Measurements from ENCODE around the gene DHRSX. TPM values are rescaled to one million over a fixed set of nuclear protein-coding genes. Genes with fewer than 3 reads are reported as not detected.

The DHRSX gene, protein sequence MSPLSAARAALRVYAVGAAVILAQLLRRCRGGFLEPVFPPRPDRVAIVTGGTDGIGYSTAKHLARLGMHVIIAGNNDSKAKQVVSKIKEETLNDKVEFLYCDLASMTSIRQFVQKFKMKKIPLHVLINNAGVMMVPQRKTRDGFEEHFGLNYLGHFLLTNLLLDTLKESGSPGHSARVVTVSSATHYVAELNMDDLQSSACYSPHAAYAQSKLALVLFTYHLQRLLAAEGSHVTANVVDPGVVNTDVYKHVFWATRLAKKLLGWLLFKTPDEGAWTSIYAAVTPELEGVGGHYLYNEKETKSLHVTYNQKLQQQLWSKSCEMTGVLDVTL
- 10 to 100 TPM; 17.1 TPM for total RNA-seq
- 10 to 100 TPM; 17.2 to 20.8 (median 20.4) TPM for polyA plus RNA-seq
- 5.9 to 13.7 (median 9.3) reads per million in 6 experiments for total RNA-seq

DNA sequence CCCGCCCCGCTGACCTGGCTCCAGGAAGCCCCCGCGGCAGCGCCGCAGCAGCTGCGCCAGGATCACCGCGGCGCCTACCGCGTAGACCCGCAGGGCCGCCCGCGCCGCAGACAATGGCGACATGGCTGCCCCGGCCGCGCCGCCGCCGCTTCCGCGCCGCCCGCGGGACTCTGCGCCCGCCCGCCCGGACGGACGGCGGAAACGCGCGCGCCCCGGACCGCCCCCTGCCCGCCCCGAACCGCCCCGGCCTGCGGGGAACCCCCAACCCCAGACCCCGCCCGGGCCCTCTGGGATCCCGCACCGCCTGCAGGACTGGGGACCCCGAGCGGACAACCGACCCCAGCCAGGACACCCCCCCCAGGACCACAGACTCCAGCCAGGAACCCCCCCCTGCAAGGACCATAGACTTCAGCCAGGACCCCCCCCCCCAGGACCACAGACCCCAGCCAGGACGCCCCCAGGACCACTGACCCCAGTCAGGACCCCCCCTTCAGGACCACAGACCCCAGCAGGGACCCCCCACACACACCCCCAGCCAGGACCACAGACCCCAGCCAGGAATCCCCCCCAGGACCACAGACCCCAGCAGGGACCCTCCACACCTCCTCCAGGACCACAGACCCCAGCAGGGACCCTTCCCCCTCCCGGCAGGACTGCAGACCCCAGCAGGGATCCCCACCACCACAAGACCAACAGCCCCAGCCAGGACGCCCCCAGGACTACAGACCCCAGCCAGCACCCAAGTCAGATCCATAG, at the start of gene DHRSX, which contains the start of gene ZBED1:
Gene DHRSX (minus strand): TSS at position 174 of the 756 bp plus-strand sequence. CDS start 51 bp downstream, at position 123.
Gene ZBED1 (minus strand): TSS at position 174 of the 756 bp plus-strand sequence. CDS start 10,257 bp downstream, outside the sequence.
- POLR2A ChIA-PET: no interaction called here
- DNase-seq: peak in 7 of 10 donors; percentile 36 to 67 (median 45)
- Mint-ChIP-seq H3K27me3 (no peaks in the 10 kb centered on the region), H3K4me3 (peak within 1 kb of the TSS; percentile 76 to 90 (median 85)), H3K36me3 (peaks cover 0 to 16% (median 0%) of the 10 kb centered on the region in 3 donors), H3K4me1 (peaks cover 20 to 32% (median 29%) of the 10 kb centered on the region in 4 donors), H3K27ac (peak within 1 kb of the TSS; percentile 87 to 94 (median 92)), H3K9me3 (no peaks in the 10 kb centered on the region)
- peak; percentile 71 to 77 for ATAC-seq

GRCh38 chrX:2549876-2550275, 49.1 kb upstream of the DHRSX start:
- ATAC-seq (no peak), DNase-seq (no peak)
- H3K27me3 Mint-ChIP-seq: peaks cover 6 to 15% (median 13%) of the 10 kb centered on the region in 5 donors
- H3K9me3 Mint-ChIP-seq: peaks cover 0 to 23% (median 6%) of the 10 kb centered on the region in 9 donors
- no peak overlapping the region for H3K4me3 Mint-ChIP-seq
- POLR2A ChIA-PET: no interaction called here
- no peaks in the 10 kb centered on the region for H3K4me1 Mint-ChIP-seq
- peaks cover 0 to 10% (median 0%) of the 10 kb centered on the region in 3 donors for H3K36me3 Mint-ChIP-seq
- H3K27ac Mint-ChIP-seq: no peak overlapping the region

- no peaks in the 10 kb centered on the region for H3K4me1 Mint-ChIP-seq
- H3K27me3 Mint-ChIP-seq: peaks cover 5 to 13% (median 9%) of the 10 kb centered on the region in 5 donors
- no peak for DNase-seq
- peaks cover 0 to 14% (median 6%) of the 10 kb centered on the region in 9 donors for H3K9me3 Mint-ChIP-seq
- POLR2A ChIA-PET: no interaction called here
- no peak overlapping the region for H3K4me3 Mint-ChIP-seq
- H3K27ac Mint-ChIP-seq: no peak overlapping the region
- peaks cover 0 to 6% (median 0%) of the 10 kb centered on the region in 3 donors for H3K36me3 Mint-ChIP-seq
- ATAC-seq: no peak
Measured at GRCh38 chrX:2548711-2549423, 48.1 kb upstream of the DHRSX start.

- Mint-ChIP-seq H3K27ac (no peak overlapping the region), H3K9me3 (peaks cover 0 to 14% (median 6%) of the 10 kb centered on the region in 9 donors), H3K36me3 (peaks cover 0 to 6% (median 0%) of the 10 kb centered on the region in 3 donors), H3K4me3 (no peak overlapping the region), H3K4me1 (no peaks in the 10 kb centered on the region), H3K27me3 (peaks cover 0 to 16% (median 7%) of the 10 kb centered on the region in 5 donors)
- DNase-seq: no peak
- ATAC-seq: no peak
- POLR2A ChIA-PET: no interaction called here
Measured at GRCh38 chrX:2547736-2548135, 47.0 kb upstream of the DHRSX start.

DNA sequence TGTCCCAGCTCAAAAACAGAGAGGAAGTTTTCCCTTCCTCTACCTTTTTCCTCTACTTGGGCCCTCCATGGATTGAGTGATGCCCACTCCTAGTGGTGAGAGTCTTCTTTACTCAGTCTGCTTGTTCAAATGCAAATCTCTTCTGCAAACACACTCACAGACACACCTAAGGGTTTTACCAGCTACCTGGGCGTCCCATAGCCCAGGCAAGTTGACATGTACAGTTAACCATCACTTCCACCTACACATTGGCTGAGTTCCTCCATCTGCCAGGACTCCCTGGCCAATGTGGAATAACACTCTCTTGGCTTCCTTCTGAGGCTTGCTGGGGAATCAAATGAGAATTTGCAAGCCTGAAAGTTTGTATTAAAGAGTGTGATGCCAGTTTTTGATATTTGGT, 45.7 kb upstream of the DHRSX start:
- no peaks in the 10 kb centered on the region for H3K4me1 Mint-ChIP-seq
- ATAC-seq (no peak), DNase-seq (no peak)
- peaks cover 0 to 23% (median 7%) of the 10 kb centered on the region in 5 donors for H3K27me3 Mint-ChIP-seq
- H3K27ac Mint-ChIP-seq: no peak overlapping the region
- POLR2A ChIA-PET: no interaction called here
- H3K9me3 Mint-ChIP-seq: peaks cover 0 to 14% (median 6%) of the 10 kb centered on the region in 9 donors
- peaks cover 0 to 6% (median 0%) of the 10 kb centered on the region in 3 donors for H3K36me3 Mint-ChIP-seq
- no peak overlapping the region for H3K4me3 Mint-ChIP-seq

GRCh38 chrX:2545144-2545543, 44.4 kb upstream of the DHRSX start:
- DNase-seq (no peak), ATAC-seq (no peak)
- POLR2A ChIA-PET: no interaction called here
- Mint-ChIP-seq H3K36me3 (peaks cover 0 to 6% (median 0%) of the 10 kb centered on the region in 3 donors), H3K9me3 (peaks cover 0 to 14% (median 6%) of the 10 kb centered on the region in 9 donors), H3K27me3 (peaks cover 0 to 19% (median 7%) of the 10 kb centered on the region in 5 donors), H3K4me3 (no peak overlapping the region), H3K27ac (no peak overlapping the region), H3K4me1 (no peaks in the 10 kb centered on the region)

- no peaks in the 10 kb centered on the region for H3K4me1 Mint-ChIP-seq
- POLR2A ChIA-PET: no interaction called here
- H3K27me3 Mint-ChIP-seq: peaks cover 0 to 15% (median 4%) of the 10 kb centered on the region in 5 donors
- no peak overlapping the region for H3K4me3 Mint-ChIP-seq
- peaks cover 0 to 14% (median 6%) of the 10 kb centered on the region in 9 donors for H3K9me3 Mint-ChIP-seq
- H3K36me3 Mint-ChIP-seq: peaks cover 0 to 6% (median 0%) of the 10 kb centered on the region in 3 donors
- H3K27ac Mint-ChIP-seq: no peak overlapping the region
- DNase-seq (no peak), ATAC-seq (no peak)
Measured at GRCh38 chrX:2542826-2543521, 42.2 kb upstream of the DHRSX start.

- Mint-ChIP-seq H3K36me3 (peaks cover 0 to 6% (median 0%) of the 10 kb centered on the region in 3 donors), H3K4me1 (no peaks in the 10 kb centered on the region), H3K27ac (no peak overlapping the region), H3K9me3 (peaks cover 0 to 14% (median 6%) of the 10 kb centered on the region in 9 donors), H3K4me3 (no peak overlapping the region), H3K27me3 (peaks cover 0 to 18% (median 9%) of the 10 kb centered on the region in 5 donors)
- no peak for ATAC-seq
- POLR2A ChIA-PET: no interaction called here
- DNase-seq: no peak
Measured at GRCh38 chrX:2541603-2542002, 40.8 kb upstream of the DHRSX start.

DNA sequence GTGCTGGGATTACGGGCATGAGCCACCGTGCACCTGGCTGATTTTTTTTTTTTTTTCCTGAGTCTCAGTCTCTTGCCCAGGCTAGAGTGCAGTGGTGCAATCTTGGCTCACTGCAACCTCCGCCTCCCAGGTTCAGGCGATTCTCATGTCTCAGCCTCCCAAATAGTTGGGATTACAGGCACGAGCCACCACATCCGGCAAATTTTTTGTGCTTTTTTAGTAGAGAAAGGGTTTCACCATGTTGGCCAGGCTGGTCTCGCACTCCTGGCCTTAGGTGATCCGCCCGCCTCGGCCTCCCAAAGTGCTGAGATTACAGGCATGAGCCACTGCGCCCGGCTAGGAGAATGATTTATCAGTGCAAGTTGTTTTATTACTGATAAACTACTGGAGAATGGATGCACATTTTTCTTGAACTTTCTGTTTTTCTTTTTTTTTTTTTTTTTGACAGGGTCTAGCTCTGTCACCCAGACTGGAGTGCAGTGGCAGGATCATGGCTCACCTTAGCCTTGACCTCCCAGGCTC, 39.7 kb upstream of the DHRSX start:
- peaks cover 0 to 4% (median 0%) of the 10 kb centered on the region in 9 donors for H3K9me3 Mint-ChIP-seq
- DNase-seq (no peak), ATAC-seq (no peak)
- H3K36me3 Mint-ChIP-seq: no peaks in the 10 kb centered on the region
- POLR2A ChIA-PET: no interaction called here
- no peaks in the 10 kb centered on the region for H3K4me1 Mint-ChIP-seq
- H3K27me3 Mint-ChIP-seq: peaks cover 0 to 18% (median 9%) of the 10 kb centered on the region in 5 donors
- H3K4me3 Mint-ChIP-seq: no peak overlapping the region
- no peak overlapping the region for H3K27ac Mint-ChIP-seq

DNA sequence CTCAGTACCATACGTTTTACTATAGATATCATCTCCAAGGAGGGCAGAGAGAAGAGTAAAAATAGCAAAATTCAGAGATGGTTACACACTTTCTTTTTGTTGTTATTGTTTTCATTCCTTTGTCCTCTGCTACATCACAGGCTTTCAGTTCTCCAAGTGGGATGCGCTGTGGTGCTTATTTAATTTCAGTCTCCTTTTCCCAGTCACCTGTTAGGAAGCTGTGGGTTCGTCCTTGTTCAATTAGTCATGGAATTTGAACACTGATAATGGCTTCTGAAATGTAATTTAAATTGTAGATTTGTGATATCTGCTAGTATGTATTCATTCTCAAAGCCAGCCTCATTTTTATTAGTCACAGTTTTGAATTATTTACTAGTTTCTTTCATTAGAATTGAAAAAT, 38.8 kb upstream of the DHRSX start:
- H3K9me3 Mint-ChIP-seq: no peaks in the 10 kb centered on the region
- H3K36me3 Mint-ChIP-seq: no peaks in the 10 kb centered on the region
- H3K27ac Mint-ChIP-seq: no peak overlapping the region
- H3K4me1 Mint-ChIP-seq: no peaks in the 10 kb centered on the region
- H3K27me3 Mint-ChIP-seq: peaks cover 0 to 18% (median 9%) of the 10 kb centered on the region in 5 donors
- H3K4me3 Mint-ChIP-seq: no peak overlapping the region
- no peak for ATAC-seq
- POLR2A ChIA-PET: no interaction called here
- DNase-seq: no peak

DNA sequence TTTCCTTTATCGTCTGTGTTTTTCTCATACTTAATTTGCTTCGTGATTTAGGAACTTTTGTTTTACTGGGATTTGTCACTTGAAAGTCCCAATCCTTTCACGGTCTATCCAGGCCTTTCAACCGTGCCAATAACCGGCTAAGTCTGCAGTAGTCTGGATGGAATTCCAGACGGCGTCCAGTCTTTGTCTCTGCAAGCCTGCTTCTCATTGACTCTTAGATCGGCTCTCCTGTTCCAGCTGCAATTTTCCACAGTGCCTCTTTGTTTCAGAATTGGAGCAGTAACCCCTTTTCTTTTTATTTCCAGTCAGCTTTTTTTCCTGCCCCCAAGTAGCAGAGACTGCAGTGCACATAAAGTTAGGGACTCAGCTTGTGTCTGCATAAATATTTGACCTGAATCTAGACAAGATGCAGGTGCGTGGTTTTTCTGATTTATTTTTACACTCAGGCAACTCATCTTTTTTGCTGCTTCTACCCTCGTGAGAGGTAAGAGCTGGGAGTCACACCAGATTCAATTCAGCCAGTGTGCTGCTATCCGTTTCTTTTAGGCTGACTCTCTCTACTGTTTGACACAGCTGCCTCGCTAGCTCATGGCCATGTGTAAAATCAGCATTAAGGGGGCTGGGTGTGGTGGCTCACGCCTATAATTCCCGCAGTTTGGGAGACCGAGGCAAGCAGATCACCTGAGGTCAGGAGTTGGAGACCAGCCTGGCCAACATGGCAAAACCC, 37.4 kb upstream of the DHRSX start:
- peaks cover 0 to 18% (median 5%) of the 10 kb centered on the region in 5 donors for H3K27me3 Mint-ChIP-seq
- H3K4me1 Mint-ChIP-seq: no peaks in the 10 kb centered on the region
- H3K4me3 Mint-ChIP-seq: no peak overlapping the region
- ATAC-seq (no peak), DNase-seq (no peak)
- H3K9me3 Mint-ChIP-seq: no peaks in the 10 kb centered on the region
- H3K27ac Mint-ChIP-seq: no peak overlapping the region
- no peaks in the 10 kb centered on the region for H3K36me3 Mint-ChIP-seq
- POLR2A ChIA-PET: no interaction called here

Data from naive thymus-derived CD8-positive, alpha-beta T cell (primary cell).